Measurements from ENCODE around the gene ZNF367. TPM values are rescaled to one million over a fixed set of nuclear protein-coding genes. Genes with fewer than 3 reads are reported as not detected.

Gene ZNF367
- total RNA-seq = 9.1 and 9.6 TPM in 2 replicates

GRCh38 chr9:96418083-96418919, at the start of gene ZNF367:
ZNF367 (minus strand) TSS chr9:96418370; CDS start chr9:96418032, 338 bp downstream.

DNA sequence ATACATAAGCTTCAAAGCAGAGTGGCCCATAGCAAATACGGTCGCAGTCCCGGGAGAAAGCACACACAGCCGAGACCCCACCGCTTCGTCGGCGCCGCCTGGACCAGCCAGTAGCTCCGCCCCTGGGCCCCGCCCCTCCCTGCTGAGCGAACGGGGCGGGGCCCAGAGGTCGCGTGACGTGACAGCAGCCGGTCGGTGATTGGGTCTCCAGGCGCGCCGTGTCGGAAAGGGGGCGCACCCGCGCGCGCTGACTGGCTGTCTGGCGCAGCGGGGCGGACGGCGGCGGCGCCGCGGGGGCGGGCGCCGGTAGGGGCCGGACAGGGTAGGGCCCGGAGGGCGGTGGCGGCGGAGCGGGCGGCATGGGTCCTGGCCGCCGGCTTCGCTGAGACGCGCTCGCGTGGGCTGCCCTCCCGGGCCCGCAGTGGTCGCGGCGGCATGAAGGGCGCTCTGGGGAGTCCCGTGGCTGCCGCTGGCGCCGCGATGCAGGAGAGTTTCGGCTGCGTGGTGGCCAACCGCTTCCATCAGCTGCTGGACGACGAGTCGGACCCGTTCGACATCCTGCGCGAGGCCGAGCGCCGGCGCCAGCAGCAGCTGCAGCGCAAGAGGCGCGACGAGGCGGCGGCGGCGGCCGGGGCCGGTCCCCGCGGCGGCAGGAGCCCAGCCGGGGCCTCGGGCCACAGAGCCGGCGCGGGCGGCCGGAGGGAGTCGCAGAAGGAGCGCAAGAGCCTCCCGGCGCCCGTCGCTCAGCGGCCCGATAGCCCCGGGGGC, 31.9 kb upstream of the ZNF367 start, which contains the start of gene HABP4:
HABP4 (plus strand) TSS at position 325 of the 768 bp plus-strand sequence; CDS start at position 436, 111 bp downstream.

GRCh38 chr9:96383165-96383942, 34.8 kb downstream of the ZNF367 start, which contains the start of gene SLC35D2:
SLC35D2 (minus strand) TSS chr9:96383711; CDS start chr9:96383634, 77 bp downstream.

Other genes starting within 250 kb of the ZNF367 start
- 0.13 TPM in 1 of 2 replicates, not detected in the other for gene HSD17B3, start 116.2 kb downstream of the ZNF367 start, total RNA-seq
- 16.0 and 25.5 TPM in 2 replicates for gene SLC35D2, start 34.7 kb downstream of the ZNF367 start, total RNA-seq
- 6.5 and 10.1 TPM in 2 replicates for gene HABP4, start 31.8 kb upstream of the ZNF367 start, total RNA-seq
- gene CDC14B, start 201.5 kb upstream of the ZNF367 start, total RNA-seq = 0.81 and 10.7 TPM in 2 replicates
- 15.0 and 20.6 TPM in 2 replicates for gene PRXL2C, start 236.9 kb upstream of the ZNF367 start, total RNA-seq